Panc1 (cell line): ENCODE measurements around the gene FAHD1. TPM values are rescaled to one million over a fixed set of nuclear protein-coding genes. Genes with fewer than 3 reads are reported as not detected.

Source experiments
- ATAC-seq: fragments of 200-7000 bp; cut with Tn5 transposase; 2 replicates; pipeline ENCODE4 v1.9.1; 2020; ENCODE audit warnings: mild to moderate bottlenecking, moderate library complexity
- BruUV-seq: library from RNA; stranded (reverse); fragments of 400-500 nt; replicated peaks from 2 replicates; lab custom pipeline; 2021; lab: Mats Ljungman, UMichigan
- CTCF ChIA-PET: fragments of 300-600 bp; sonication (Branson Sonifier 250); formaldehyde crosslinking; loops from one replicate; lab custom pipeline; 2022; ENCODE audit warnings: antibody characterized with exemption; lab: Charles Lee
- POLR2A ChIA-PET: fragments of 300-600 bp; sonication (Branson Sonifier 250); formaldehyde crosslinking; loops from one replicate; lab custom pipeline; 2022; ENCODE audit warnings: antibody characterized with exemption; lab: Charles Lee
- DNase-seq: peaks from one replicate; pipeline ENCODE4 v3.0.0-alpha.2; 2010; ENCODE audit warnings: low read depth, low spot score
- H3K27ac ChIP-seq: 2 replicates; pipeline ENCODE4 v1.5.1; 2011; ENCODE audit warnings: mild to moderate bottlenecking, low read length, inconsistent platforms
- H3K27me3 ChIP-seq: fragments of 200-500 bp; sonication (Bioruptor generic); 2 replicates; pipeline ENCODE4 v1.6.0; 2014; ENCODE audit warnings: low read length, inconsistent platforms; ENCODE audit not compliant: control insufficient read depth, insufficient read depth
- H3K36me3 ChIP-seq: fragments of 200-500 bp; sonication (Bioruptor generic); 2 replicates; pipeline ENCODE4 v1.5.1; 2014; ENCODE audit warnings: inconsistent platforms, mild to moderate bottlenecking, low read length, moderate library complexity; ENCODE audit not compliant: control insufficient read depth, insufficient read depth
- H3K4me1 ChIP-seq: 2 replicates; pipeline ENCODE4 v1.5.1; 2011; ENCODE audit warnings: inconsistent platforms, mild to moderate bottlenecking, low read length, moderate library complexity; ENCODE audit not compliant: control insufficient read depth, insufficient read depth
- H3K4me3 ChIP-seq, 2 experiments: 2 replicates each; pipeline ENCODE4 v1.5.1; 2011 to 2012; ENCODE audit warnings: low read depth in 2 of 2, low read length in 2 of 2, mild to moderate bottlenecking in 2 of 2, inconsistent platforms in 1 of 2, moderate library complexity in 1 of 2
- H3K9me3 ChIP-seq: fragments of 200-500 bp; sonication (Bioruptor generic); 2 replicates; pipeline ENCODE4 v1.5.1; 2014; ENCODE audit warnings: low read depth, mild to moderate bottlenecking, inconsistent platforms, low read length, moderate library complexity; ENCODE audit not compliant: control insufficient read depth, insufficient read depth
- CTCF ChIP-seq: fragments of 450-650 bp; IDR thresholded peaks from 2 replicates; pipeline ENCODE4 v1.5.1; 2017; ENCODE audit warnings: mild to moderate bottlenecking
- POLR2AphosphoS5 ChIP-seq: IDR thresholded peaks from 2 replicates; pipeline ENCODE4 v1.6.1; 2012; ENCODE audit warnings: mild to moderate bottlenecking, low read depth, low read length, moderate library complexity
- REST ChIP-seq, 2 experiments: IDR thresholded peaks; 2 replicates each; pipeline ENCODE4 v1.6.1; 2011 to 2012; ENCODE audit warnings: low read depth in 2 of 2, control low read depth in 1 of 2, low read length in 1 of 2, mild to moderate bottlenecking in 1 of 2, moderate library complexity in 1 of 2; ENCODE audit not compliant: insufficient read depth in 1 of 2
- SIN3A ChIP-seq: IDR thresholded peaks from 2 replicates; pipeline ENCODE4 v1.6.1; 2012; ENCODE audit warnings: low read depth, mild to moderate bottlenecking, low read length, moderate library complexity, borderline replicate concordance; ENCODE audit not compliant: insufficient read depth
- TCF7L2 ChIP-seq: IDR thresholded peaks from 2 replicates; pipeline ENCODE4 v1.6.1; 2011; ENCODE audit warnings: mild to moderate bottlenecking, low read depth, low read length, inconsistent platforms
- in situ Hi-C: cut with HindIII; loops from 2 replicates; pipeline ENCODE4 v1.10.0; 2016; ENCODE audit warnings: low sequenced_read_pairs, low pct_unique_long_range_greater_than_20kb
- intact Hi-C: fragments of 100-400 bp; cut with micrococcal nuclease; formaldehyde crosslinking; loops from one replicate; pipeline ENCODE4 v1.10.0; 2022; ENCODE audit not compliant: unreplicated experiment
- total RNA-seq: library from RNA; stranded (reverse); gene quantifications from one replicate; pipeline ENCODE4 v1.2.1, GENCODE V29; 2021; ENCODE audit not compliant: unreplicated experiment

FAHD1 gene
- total RNA-seq, 1 experiment from 2014 or later: 34.6 TPM

- peaks cover 5% of the 10 kb centered on the region; the same call in 1 of the 2 replicates for H3K4me1 ChIP-seq
- no peaks in the 10 kb centered on the region for H3K9me3 ChIP-seq
- ATAC-seq (no peak), DNase-seq (no peak)
- ChIA-PET POLR2A (no interaction called here), CTCF (interaction anchor here (0.6 kb wide), 1 partner anchor 11 kb away, joined by 3 read pairs; the partner anchor contains the start of gene HAGH)
- in situ Hi-C loops: no loop called here
- no peaks in the 10 kb centered on the region for H3K27me3 ChIP-seq
- no peak overlapping the region for H3K4me3 ChIP-seq
- intact Hi-C loops: no loop called here
- TF ChIP-seq SIN3A (no peak), REST (IDR thresholded peaks at IDR 0.05; ENCODE audit: insufficient read depth in 1 of 2, low read depth in 2 of 2, low read length in 1 of 2) (no peak), TCF7L2 (no peak), CTCF (no peak), POLR2AphosphoS5 (no peak)
- no peak overlapping the region for H3K27ac ChIP-seq
- H3K36me3 ChIP-seq: no peaks in the 10 kb centered on the region
- no TSS peak for BruUV-seq
These were observed 11.5 kb upstream of the FAHD1 start for GRCh38 chr16:1815461-1815860.

GRCh38 chr16:1816396-1817275, 10.4 kb upstream of the FAHD1 start:
- intact Hi-C loops: no loop called here
- no peaks in the 10 kb centered on the region for H3K27me3 ChIP-seq
- H3K4me1 ChIP-seq: peaks cover 5% of the 10 kb centered on the region; the same call in 1 of the 2 replicates
- H3K36me3 ChIP-seq: no peaks in the 10 kb centered on the region
- H3K4me3 ChIP-seq: no peak overlapping the region
- DNase-seq: no peak
- no peak overlapping the region for H3K27ac ChIP-seq
- POLR2A ChIA-PET: no interaction called here
- ATAC-seq: no peak
- BruUV-seq: no TSS peak
- in situ Hi-C loops: no loop called here
- TF ChIP-seq REST (IDR thresholded peaks at IDR 0.05; ENCODE audit: insufficient read depth in 1 of 2, low read depth in 2 of 2, low read length in 1 of 2): no peak
- no peak for TF ChIP-seq POLR2AphosphoS5
- no peak for TF ChIP-seq CTCF
- TF ChIP-seq SIN3A: no peak
- no peak for TF ChIP-seq TCF7L2
- CTCF ChIA-PET: no interaction called here
- no peaks in the 10 kb centered on the region for H3K9me3 ChIP-seq
